NCI-H82 treated with DMSO at 0.1 percent for 48 hours (cell line): ENCODE data around the gene CPLX3.

ENCODE experiments used
- DNase-seq: peaks from one replicate; lab custom pipeline; 2025; ENCODE audit not compliant: unreplicated experiment; lab: John Stamatoyannopoulos, UW

CPLX3 gene

GRCh38 chr15:74843891-74844299, 17.5 kb downstream of the CPLX3 start:
- DNase-seq = no peak

GRCh38 chr15:74844319-74845207, 18.1 kb downstream of the CPLX3 start:
- peak; percentile 80 for DNase-seq

DNA sequence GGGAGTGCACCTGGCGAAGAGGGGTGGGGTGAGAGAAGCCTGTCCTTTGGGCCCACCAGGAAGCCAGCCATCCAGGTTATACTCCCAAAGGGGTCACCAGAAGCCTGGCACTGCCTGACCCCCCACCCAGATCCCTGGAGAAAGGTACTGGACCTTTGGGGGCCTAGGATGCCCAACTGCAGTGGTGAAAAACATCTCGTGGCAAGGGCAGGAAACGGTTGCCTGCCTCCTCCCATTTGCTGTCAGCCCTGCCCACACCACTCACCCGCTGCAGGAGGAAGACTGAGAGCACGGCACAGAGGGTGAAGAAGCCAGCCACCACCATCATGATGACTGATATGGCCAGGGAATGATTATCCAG, 18.8 kb downstream of the CPLX3 start:
- DNase-seq = no peak

- DNase-seq = no peak
Measured at GRCh38 chr15:74845581-74845980, 19.2 kb downstream of the CPLX3 start.

DNA sequence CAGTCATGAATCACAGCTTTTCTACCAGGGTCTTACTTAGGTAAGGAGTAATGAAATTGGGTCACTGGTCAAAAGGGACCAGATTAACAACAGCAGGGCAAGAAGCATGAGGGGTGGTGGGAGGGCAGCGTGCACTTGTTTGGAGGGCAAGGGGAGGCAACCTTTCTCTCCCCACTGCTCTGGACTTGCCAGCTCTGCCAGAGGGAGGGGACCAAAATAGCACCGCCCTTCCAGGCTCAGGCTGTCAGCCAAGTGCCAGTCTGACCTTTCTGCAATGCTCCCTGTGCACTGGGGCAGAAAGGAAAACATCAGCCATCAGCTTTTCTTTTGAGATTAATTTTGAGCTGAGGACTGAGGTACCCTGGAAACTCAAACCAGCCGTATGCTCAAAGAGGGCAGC, 21.0 kb downstream of the CPLX3 start:
- no peak for DNase-seq

DNA sequence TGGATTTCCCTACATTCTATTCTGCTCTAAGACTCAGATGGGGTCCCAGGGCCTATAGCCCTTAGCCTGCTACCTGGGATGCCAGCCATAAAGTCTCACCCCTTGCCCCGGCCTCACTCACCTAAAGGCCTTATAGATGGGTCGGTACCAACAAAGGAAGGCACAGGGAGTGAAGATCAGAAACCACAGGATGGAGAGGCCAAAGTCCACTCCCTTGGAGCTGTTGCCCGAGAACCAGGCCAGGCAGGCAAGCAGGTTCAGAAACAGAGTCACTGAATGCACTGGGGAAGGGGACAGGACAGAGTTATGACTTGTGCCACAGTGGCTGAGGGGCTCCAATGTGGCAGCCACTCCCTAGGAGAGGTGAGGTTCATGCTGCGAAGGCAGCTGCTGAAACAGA, 24.0 kb downstream of the CPLX3 start:
- no peak for DNase-seq

- no peak for DNase-seq
Measured at GRCh38 chr15:74851960-74852359, 25.5 kb downstream of the CPLX3 start.

DNA sequence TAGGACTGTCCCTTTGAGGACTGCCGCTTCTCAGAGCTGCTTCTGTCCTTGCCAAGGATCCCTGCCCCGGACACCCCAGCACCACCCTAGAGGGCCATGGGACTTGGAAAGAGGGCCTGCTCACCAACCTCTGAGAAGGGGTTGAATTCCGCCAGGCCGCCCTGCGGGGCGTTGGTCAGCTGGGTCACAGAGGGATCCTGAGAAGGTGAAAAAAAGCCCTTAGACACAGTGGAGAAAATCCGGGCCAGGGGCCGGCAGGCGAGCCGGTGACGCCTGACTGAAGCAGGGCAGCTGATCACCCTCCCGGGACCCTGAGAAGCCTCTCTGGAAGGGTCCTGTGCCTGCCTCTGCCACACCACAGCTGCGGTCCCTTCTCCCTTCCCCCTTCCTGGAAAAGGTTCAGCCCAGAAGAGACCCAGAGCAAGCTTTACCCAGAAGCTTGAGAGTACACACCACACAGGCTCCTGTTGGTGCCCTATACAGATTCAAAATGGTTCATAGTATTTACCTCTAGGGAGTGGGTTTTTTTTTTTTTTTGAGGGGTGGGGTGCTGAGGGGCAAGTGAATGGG, 28.1 kb downstream of the CPLX3 start:
- DNase-seq = no peak

DNA sequence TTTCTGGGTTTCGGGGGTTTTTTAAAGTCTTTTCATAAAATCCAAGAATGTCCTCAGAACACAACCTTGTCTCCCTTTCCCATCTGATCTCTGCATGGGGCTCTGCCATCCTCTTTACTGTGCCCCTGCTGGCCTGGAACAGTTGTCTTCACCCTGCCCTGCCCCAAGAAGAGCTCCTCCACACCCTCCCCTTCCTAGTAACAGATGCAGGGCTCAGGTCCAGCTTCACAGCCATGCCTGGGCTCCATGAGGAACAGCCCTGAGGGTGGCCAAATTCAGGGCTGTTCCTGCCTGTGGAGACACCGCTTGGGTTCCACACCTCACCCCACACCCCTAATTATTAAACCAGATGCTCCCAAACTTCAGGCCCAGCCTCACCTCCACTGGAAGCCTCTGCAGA, 29.4 kb downstream of the CPLX3 start:
- no peak for DNase-seq

DNA sequence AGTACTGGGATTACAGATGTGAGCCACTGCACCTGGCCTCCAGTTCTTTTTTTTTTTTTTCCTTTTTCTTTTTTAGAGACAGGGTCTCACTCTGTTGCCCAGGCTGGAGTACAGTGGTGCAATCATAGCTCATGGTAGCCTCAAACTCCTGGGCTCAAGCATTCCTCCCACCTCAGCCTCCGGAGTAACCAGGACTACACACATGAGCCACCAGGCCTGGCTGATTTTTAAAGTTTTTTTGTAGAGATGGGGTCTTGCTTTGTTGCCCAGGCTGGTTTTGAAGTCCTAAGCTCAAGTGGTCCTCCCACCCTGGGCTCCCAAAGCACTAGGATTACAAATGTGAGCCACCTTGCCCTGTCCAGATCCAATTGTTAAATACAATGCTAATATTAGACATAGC, 30.1 kb downstream of the CPLX3 start:
- DNase-seq = no peak

GRCh38 chr15:74857082-74857655, 30.7 kb downstream of the CPLX3 start:
- DNase-seq = no peak

DNA sequence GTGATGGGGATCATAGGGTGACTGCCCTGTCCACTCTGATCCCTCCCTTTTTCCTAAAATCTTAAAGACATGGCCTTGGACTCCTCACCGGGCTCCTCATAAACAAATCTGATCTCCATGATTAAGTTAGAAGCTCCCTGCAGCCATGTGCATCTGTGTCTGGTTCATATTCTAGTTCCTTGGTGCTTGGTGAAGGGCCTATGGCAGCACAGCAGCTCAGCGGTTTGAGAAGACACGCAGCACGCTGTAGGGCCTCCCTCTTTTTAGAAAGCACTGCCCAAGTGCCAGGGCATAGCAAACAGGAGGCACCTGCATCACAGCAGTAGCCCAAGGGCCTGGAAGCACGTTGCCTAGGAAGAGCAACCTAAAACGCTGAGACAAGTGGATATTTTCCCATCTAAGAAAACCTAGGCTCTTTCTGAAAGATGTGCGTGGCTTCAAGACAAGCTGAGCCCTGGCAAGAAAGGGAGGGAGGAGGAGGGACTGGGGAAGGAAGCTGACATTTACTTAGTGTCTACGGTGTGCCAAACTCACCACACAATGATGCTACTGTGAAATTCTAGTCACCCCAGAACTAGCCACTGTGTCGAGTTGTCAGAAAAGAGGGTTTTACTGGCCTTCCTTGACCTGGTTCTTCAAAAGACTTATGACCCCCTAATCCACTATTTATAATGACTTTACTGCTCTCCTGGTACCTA, 31.4 kb downstream of the CPLX3 start:
- no peak for DNase-seq

DNA sequence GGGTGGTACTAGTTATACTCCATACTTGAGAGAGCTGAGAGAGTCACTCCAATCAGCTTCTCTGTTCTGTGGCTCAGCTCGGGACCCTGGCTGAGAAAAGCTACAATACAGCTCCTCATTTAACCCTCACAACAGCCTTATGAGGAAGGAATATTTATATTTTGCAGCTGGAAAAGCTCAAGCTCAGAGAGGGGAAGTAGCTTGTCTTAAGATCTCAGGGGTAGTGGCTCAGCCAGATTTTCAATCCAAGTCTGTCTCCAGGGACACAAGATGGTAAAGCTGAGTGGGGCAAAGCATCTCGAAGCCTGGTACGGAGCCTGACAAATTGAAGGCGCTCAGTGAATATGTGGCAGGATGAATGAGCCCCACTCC, 31.9 kb downstream of the CPLX3 start:
- no peak for DNase-seq

DNA sequence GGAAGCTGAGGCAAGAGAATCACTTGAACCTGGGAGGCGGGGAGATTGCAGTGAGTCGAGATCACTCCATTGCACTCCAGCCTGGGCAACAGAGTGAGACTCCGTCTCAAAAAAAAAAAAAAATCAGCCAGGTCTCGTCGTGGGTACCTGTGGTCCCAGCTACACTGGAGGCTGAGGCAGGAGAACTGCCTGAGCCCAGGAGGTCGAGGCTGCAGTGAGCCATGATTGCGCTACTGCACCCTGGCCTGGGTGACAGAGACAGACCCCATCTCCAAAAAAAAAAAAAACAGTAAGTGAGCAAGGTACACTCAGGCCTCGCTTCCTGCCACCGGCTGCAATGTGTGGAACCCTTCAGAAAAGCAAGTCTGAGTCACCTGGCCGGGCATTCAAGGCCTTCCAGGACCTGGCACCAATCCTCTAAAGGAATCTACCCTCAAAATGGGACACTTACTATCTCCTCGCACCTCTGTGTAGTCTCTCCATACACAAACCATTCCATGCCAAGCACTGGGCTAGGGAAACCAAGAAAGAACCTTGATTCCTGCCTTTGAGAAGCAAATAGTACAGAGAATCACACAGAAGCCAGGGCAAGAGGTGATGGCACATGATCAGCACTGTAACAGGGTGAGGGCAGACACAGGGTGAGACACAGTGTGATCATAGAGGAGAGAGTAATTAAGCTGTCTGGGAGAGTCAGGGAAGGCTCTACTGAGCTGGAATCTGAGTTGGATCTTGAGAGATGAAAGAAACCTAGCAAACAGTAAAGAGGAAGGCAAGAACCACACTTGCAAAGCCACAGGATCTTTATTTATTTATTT, 37.0 kb downstream of the CPLX3 start:
- DNase-seq = no peak

GRCh38 chr15:74864296-74864695, 37.9 kb downstream of the CPLX3 start:
- no peak for DNase-seq

DNA sequence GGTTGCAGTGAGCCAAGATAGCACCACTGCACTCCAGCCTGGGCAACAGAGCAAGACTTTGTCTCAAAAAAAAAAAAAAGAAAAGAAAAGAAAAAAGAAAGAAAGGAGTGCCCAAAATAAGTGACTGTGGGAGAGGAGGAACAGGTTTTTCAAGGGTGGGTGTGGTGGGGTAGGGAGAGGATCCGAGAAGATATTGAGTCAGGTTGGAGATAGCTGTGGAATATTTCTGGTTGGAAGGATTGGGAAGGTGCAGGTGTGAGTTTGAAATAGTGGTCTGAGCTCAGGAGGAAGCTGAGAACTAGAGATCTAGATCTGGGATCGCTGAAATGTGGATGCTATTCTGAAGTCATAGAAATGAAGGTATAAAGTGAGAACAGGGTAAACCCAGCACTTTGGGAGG, 38.9 kb downstream of the CPLX3 start:
- DNase-seq = no peak

- no peak for DNase-seq
Measured at GRCh38 chr15:74866090-74866489, 39.7 kb downstream of the CPLX3 start.

DNA sequence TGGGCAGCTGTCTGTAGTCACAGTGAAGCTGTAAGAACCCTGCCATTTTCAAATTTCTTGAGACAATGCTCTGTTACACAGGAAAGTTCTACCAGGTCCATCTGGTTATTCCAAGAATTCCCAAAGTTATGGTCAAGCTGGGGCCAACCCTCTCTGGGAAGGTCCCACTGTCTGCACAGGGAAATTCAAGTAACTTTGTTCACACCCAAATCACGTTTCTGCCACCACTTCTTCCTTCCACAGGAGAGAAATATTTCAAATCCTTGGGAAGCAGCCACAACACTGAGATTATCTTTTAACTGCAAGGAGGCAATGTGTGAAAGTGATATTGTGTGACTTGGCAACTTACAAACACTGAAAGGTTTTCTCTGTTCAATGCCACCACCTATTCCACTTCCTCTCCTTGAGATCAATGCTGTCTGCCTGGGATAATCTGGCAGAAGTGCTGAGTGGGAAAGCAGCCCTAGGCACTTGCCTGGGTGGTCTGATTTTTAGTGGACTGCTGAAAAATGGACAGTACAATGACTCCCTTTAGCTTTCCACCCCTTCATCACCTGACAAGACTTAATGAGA, 41.1 kb downstream of the CPLX3 start:
- no peak for DNase-seq

- no peak for DNase-seq
Measured at GRCh38 chr15:74868059-74868458, 41.6 kb downstream of the CPLX3 start.

GRCh38 chr15:74869372-74869725, 42.9 kb downstream of the CPLX3 start:
- no peak for DNase-seq
